CD4-positive, alpha-beta T cell (primary cell): ENCODE data around the gene TESK2. TPM values are rescaled to one million over a fixed set of nuclear protein-coding genes. Genes with fewer than 3 reads are reported as not detected.

ENCODE experiments used
- ATAC-seq: fragments of 200-7000 bp; cut with Tn5 transposase; one replicate; pipeline ENCODE4 v1.10.0; 2022; ENCODE audit warnings: mild to moderate bottlenecking; ENCODE audit not compliant: poor library complexity
- CTCF ChIA-PET: fragments of 350-600 bp; sonication (Branson Sonifier 250); formaldehyde crosslinking; loops from one replicate; lab custom pipeline; 2021; ENCODE audit warnings: antibody characterized with exemption, inconsistent platforms; lab: Charles Lee
- POLR2A ChIA-PET: fragments of 350-600 bp; sonication (Branson Sonifier 250); formaldehyde crosslinking; loops from one replicate; lab custom pipeline; 2021; ENCODE audit warnings: antibody characterized with exemption, inconsistent platforms; lab: Charles Lee
- DNase-seq, 14 experiments: peaks; one replicate each; pipeline ENCODE4 v3.0.0-alpha.2; 2013 to 2020; ENCODE audit warnings: mixed read lengths in 2 of 14
- H3K27ac ChIP-seq, 2 donors: one replicate each; pipeline versions ENCODE4 v1.5.1 to v1.7.0; 2013; ENCODE audit warnings: low read length in 2 of 2, low read depth in 1 of 2, mild to moderate bottlenecking in 1 of 2
- H3K27me3 ChIP-seq, 2 experiments: 1 replicate in 1 of 2; 2 replicates in 1 of 2; pipeline versions ENCODE4 v1.6.1 to v1.7.0; 2013; ENCODE audit warnings: low read length in 2 of 2, control low read depth in 1 of 2, mild to moderate bottlenecking in 1 of 2, moderate library complexity in 1 of 2; ENCODE audit not compliant: insufficient read depth in 2 of 2, control insufficient read depth in 1 of 2
- H3K36me3 ChIP-seq: one replicate; pipeline ENCODE4 v1.6.1; 2013; ENCODE audit warnings: low read length, control low read depth; ENCODE audit not compliant: insufficient read depth
- H3K4me1 ChIP-seq: one replicate; pipeline ENCODE4 v1.6.1; 2013; ENCODE audit warnings: low read length, control low read depth; ENCODE audit not compliant: insufficient read depth
- H3K4me3 ChIP-seq: one replicate; pipeline ENCODE4 v1.5.1; 2013; ENCODE audit warnings: mild to moderate bottlenecking, low read length, moderate library complexity
- H3K9me3 ChIP-seq, 2 experiments: 1 replicate in 1 of 2; 2 replicates in 1 of 2; pipeline versions ENCODE4 v1.6.1 to v1.7.0; 2013; ENCODE audit warnings: low read length in 2 of 2, mild to moderate bottlenecking in 2 of 2, control low read depth in 1 of 2, moderate library complexity in 1 of 2; ENCODE audit not compliant: control insufficient read depth in 1 of 2, insufficient read depth in 1 of 2
- H3K27ac Mint-ChIP-seq: one replicate; pipeline ENCODE4 v1.8.0; 2020; ENCODE audit warnings: mixed read lengths
- H3K27me3 Mint-ChIP-seq: one replicate; pipeline ENCODE4 v1.8.0; 2021; ENCODE audit warnings: mixed read lengths
- H3K36me3 Mint-ChIP-seq: one replicate; pipeline ENCODE4 v1.8.0; 2021; ENCODE audit warnings: low read depth, mixed read lengths
- H3K4me1 Mint-ChIP-seq: one replicate; pipeline ENCODE4 v1.8.0; 2021; ENCODE audit warnings: low read depth, mixed read lengths
- H3K4me3 Mint-ChIP-seq: one replicate; pipeline ENCODE4 v1.8.0; 2020; ENCODE audit warnings: mild to moderate bottlenecking, mixed read lengths
- H3K9me3 Mint-ChIP-seq: one replicate; pipeline ENCODE4 v1.8.0; 2020; ENCODE audit warnings: mixed read lengths
- CTCF ChIP-seq: fragments of 200-600 bp; IDR thresholded peaks from one replicate; pipeline ENCODE4 v1.8.0; 2022; ENCODE audit warnings: antibody characterized with exemption, mild to moderate bottlenecking
- intact Hi-C, 2 experiments: fragments of 100-400 bp; cut with DNase I in 1 of 2; cut with micrococcal nuclease in 1 of 2; formaldehyde crosslinking; loops; one replicate each; pipeline versions ENCODE4 v1.15.1 to v1.9.0; 2023 to 2025; cut with DNase I, micrococcal nuclease
- total RNA-seq, 174 experiments: library from RNA in 2 of 174; stranded (reverse) in 2 of 174; gene quantifications; one replicate each; pipeline ENCODE4 v1.2.3 and lab custom pipeline; 2021 to 2026

Gene TESK2
- total RNA-seq, 2 experiments from 2014 or later, result 2.8 to 3.4 TPM

GRCh38 chr1:45446530-45446929 lies 44.4 kb downstream of the TESK2 start:
- no peak overlapping the region for H3K4me3 Mint-ChIP-seq
- no peak for DNase-seq
- no peaks in the 10 kb centered on the region for H3K4me1 ChIP-seq
- ChIA-PET CTCF (no interaction called here), POLR2A (interaction anchor here (1.6 kb wide), 1 partner anchor 138 kb away, joined by 3 read pairs; no protein-coding TSS in a partner anchor)
- H3K4me1 Mint-ChIP-seq, result no peaks in the 10 kb centered on the region
- intact Hi-C loops, result no loop called here
- no peaks in the 10 kb centered on the region for H3K27me3 Mint-ChIP-seq
- H3K27ac ChIP-seq, result no peak overlapping the region
- H3K27ac Mint-ChIP-seq, result no peak overlapping the region
- H3K27me3 ChIP-seq, result no peaks in the 10 kb centered on the region
- H3K9me3 ChIP-seq, result no peaks in the 10 kb centered on the region
- no peaks in the 10 kb centered on the region for H3K36me3 Mint-ChIP-seq
- no peak overlapping the region for H3K4me3 ChIP-seq
- H3K36me3 ChIP-seq, result no peaks in the 10 kb centered on the region
- TF ChIP-seq CTCF, result no peak
- ATAC-seq, result no peak
- H3K9me3 Mint-ChIP-seq, result no peaks in the 10 kb centered on the region

GRCh38 chr1:45444609-45445131 lies 46.3 kb downstream of the TESK2 start:
- Mint-ChIP-seq H3K4me1 (no peaks in the 10 kb centered on the region), H3K27ac (no peak overlapping the region), H3K27me3 (no peaks in the 10 kb centered on the region), H3K36me3 (no peaks in the 10 kb centered on the region), H3K4me3 (no peak overlapping the region), H3K9me3 (no peaks in the 10 kb centered on the region)
- Histone ChIP-seq H3K4me3 (no peak overlapping the region), H3K27me3 (no peaks in the 10 kb centered on the region), H3K27ac (no peak overlapping the region), H3K36me3 (no peaks in the 10 kb centered on the region), H3K4me1 (no peaks in the 10 kb centered on the region), H3K9me3 (no peaks in the 10 kb centered on the region)
- no peak for DNase-seq
- ChIA-PET POLR2A (no interaction called here), CTCF (no interaction called here)
- no peak for TF ChIP-seq CTCF
- intact Hi-C loops, result no loop called here
- ATAC-seq, result no peak

- Mint-ChIP-seq H3K4me3 (no peak overlapping the region), H3K27ac (no peak overlapping the region), H3K36me3 (no peaks in the 10 kb centered on the region), H3K27me3 (no peaks in the 10 kb centered on the region), H3K9me3 (no peaks in the 10 kb centered on the region), H3K4me1 (no peaks in the 10 kb centered on the region)
- no peak overlapping the region for H3K27ac ChIP-seq
- no peak overlapping the region for H3K4me3 ChIP-seq
- no peaks in the 10 kb centered on the region for H3K27me3 ChIP-seq
- ATAC-seq (no peak), DNase-seq (no peak)
- no peaks in the 10 kb centered on the region for H3K36me3 ChIP-seq
- CTCF ChIA-PET, result no interaction called here
- POLR2A ChIA-PET, result no interaction called here
- intact Hi-C loops, result no loop called here
- H3K9me3 ChIP-seq, result no peaks in the 10 kb centered on the region
- TF ChIP-seq CTCF, result no peak
- no peaks in the 10 kb centered on the region for H3K4me1 ChIP-seq
Observed at GRCh38 chr1:45443580-45444446, 47.1 kb downstream of the TESK2 start.
